ENCODE results near the gene GPR89B.

The GPR89B gene

GRCh38 chr1:147892731-147893214 lies 35.4 kb upstream of the GPR89B start:
- Histone ChIP-seq H3K4me3 (ENCODE audit: control insufficient read depth in 1 of 7, extremely low read depth in 1 of 7, insufficient read depth in 4 of 7, low read depth in 2 of 7, low read length in 6 of 7) (no peak overlapping the region), H3K27ac (ENCODE audit: insufficient read depth in 1 of 2, low read depth in 1 of 2, low read length in 2 of 2, poor library complexity in 1 of 2, severe bottlenecking in 2 of 2) (no peak overlapping the region), H3K36me3 (ENCODE audit: control insufficient read depth in 4 of 4, insufficient read depth in 4 of 4, low read length in 3 of 4) (no peaks in the 10 kb centered on the region), H3K9me3 (ENCODE audit: control extremely low read depth in 1 of 5, control insufficient read depth in 4 of 5, insufficient read depth in 2 of 5, low read depth in 1 of 5, low read length in 4 of 5) (no peaks in the 10 kb centered on the region), H3K27me3 (replicated peaks in 2 of 5; ENCODE audit: control insufficient read depth in 4 of 5, insufficient read depth in 5 of 5, low read length in 4 of 5) (no peaks in the 10 kb centered on the region), H3K4me1 (ENCODE audit: control extremely low read depth in 1 of 4, control insufficient read depth in 4 of 4, insufficient read depth in 4 of 4, low read length in 3 of 4) (peaks cover 0 to 8% (median 0%) of the 10 kb centered on the region in 4 experiments)
- CTCF ChIA-PET, result interaction anchor here (0.8 to 2.1 kb wide), 21 partner anchors 8 to 620 kb away, joined by 3 to 13 read pairs (median 5); no protein-coding TSS in a partner anchor
- POLR2A ChIA-PET, result interaction anchor here (1.0 kb wide), 1 partner anchor 169 kb away, joined by 4 read pairs; no protein-coding TSS in a partner anchor
- DNase-seq, result peak; percentile 35 to 64 (median 54)
- 0% methylated on average over 1 of the region's 1 CpG for WGBS (ENCODE audit: insufficient coverage)

DNA sequence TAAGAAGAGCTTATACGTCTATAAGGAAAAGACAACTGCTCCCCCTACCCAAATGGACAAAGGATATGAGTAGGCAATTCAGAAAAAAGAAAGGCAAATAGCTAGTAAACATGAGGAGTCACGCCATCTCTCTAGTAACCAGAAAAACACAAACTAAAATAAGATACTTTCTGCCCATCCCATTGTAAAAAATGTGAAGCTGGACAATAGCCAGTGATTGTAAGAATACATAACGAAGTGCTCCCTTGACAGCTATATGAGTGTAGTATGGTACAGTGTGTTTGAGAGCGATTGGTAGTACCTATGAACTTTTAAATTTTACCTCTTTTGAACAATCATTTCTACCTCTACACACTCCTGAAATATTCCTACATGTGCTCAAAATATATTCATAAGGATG lies 33.1 kb upstream of the GPR89B start:
- Histone ChIP-seq H3K27ac (ENCODE audit: insufficient read depth in 1 of 2, low read depth in 1 of 2, low read length in 2 of 2, poor library complexity in 1 of 2, severe bottlenecking in 2 of 2) (no peak overlapping the region), H3K9me3 (ENCODE audit: control extremely low read depth in 1 of 5, control insufficient read depth in 4 of 5, insufficient read depth in 2 of 5, low read depth in 1 of 5, low read length in 4 of 5) (no peaks in the 10 kb centered on the region), H3K4me3 (ENCODE audit: control insufficient read depth in 1 of 7, extremely low read depth in 1 of 7, insufficient read depth in 4 of 7, low read depth in 2 of 7, low read length in 6 of 7) (no peak overlapping the region), H3K4me1 (ENCODE audit: control extremely low read depth in 1 of 4, control insufficient read depth in 4 of 4, insufficient read depth in 4 of 4, low read length in 3 of 4) (peaks cover 0 to 8% (median 0%) of the 10 kb centered on the region in 4 experiments), H3K36me3 (ENCODE audit: control insufficient read depth in 4 of 4, insufficient read depth in 4 of 4, low read length in 3 of 4) (no peaks in the 10 kb centered on the region), H3K27me3 (replicated peaks in 2 of 5; ENCODE audit: control insufficient read depth in 4 of 5, insufficient read depth in 5 of 5, low read length in 4 of 5) (no peaks in the 10 kb centered on the region)
- CTCF ChIA-PET, result interaction anchor here (0.8 to 1.1 kb wide), 4 partner anchors 174 to 623 kb away, joined by 3 to 5 read pairs (median 3); no protein-coding TSS in a partner anchor
- POLR2A ChIA-PET, result no interaction called here
- DNase-seq, result no peak
- WGBS (ENCODE audit: insufficient coverage), result 100% methylated on average over 1 of the region's 4 CpGs

DNA sequence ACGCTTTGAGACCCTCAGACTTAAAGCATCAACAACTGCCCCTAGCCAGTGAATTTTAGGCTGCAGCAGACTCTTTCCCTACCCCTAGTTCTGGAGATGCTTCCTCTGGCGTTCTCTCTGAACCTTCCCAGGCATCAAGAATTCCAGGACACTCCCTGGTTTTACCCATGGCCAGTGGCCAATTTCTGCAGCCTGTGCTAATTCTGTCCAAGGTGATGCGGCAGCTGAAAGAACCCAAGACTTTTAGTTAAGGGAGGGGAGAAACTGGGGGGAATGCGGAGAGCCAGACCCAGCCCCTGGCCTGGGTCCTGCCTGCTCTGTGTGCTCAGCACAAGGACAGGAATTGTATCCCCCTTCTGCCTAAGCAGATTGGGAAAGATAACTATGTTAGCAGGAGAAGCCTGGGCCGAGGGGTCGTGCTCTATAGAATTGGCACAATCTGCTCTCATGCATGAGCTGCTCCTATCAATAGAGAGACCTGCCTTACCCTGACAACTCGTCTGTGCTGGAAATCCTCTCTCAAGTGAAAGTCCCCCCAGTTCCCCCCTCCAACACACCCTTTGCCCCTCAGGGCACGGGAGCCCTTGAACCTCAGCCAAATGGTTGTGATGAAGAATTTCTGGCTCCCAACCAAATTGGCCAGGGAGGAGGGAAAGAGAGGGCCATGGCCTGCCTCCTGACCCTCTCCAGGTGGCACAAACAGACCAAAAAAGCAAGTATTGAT lies 31.0 kb upstream of the GPR89B start:
- no peaks in the 10 kb centered on the region for H3K27me3 ChIP-seq (replicated peaks in 2 of 5; ENCODE audit: control insufficient read depth in 4 of 5, insufficient read depth in 5 of 5, low read length in 4 of 5)
- H3K4me1 ChIP-seq (ENCODE audit: control extremely low read depth in 1 of 4, control insufficient read depth in 4 of 4, insufficient read depth in 4 of 4, low read length in 3 of 4), result peaks cover 0 to 5% (median 0%) of the 10 kb centered on the region in 4 experiments
- no peak for DNase-seq
- POLR2A ChIA-PET, result interaction anchor here (0.6 kb wide), 1 partner anchor 529 kb away, joined by 3 read pairs; no protein-coding TSS in a partner anchor
- no peaks in the 10 kb centered on the region for H3K36me3 ChIP-seq (ENCODE audit: control insufficient read depth in 4 of 4, insufficient read depth in 4 of 4, low read length in 3 of 4)
- no peak overlapping the region for H3K4me3 ChIP-seq (ENCODE audit: control insufficient read depth in 1 of 7, extremely low read depth in 1 of 7, insufficient read depth in 4 of 7, low read depth in 2 of 7, low read length in 6 of 7)
- no peaks in the 10 kb centered on the region for H3K9me3 ChIP-seq (ENCODE audit: control extremely low read depth in 1 of 5, control insufficient read depth in 4 of 5, insufficient read depth in 2 of 5, low read depth in 1 of 5, low read length in 4 of 5)
- no peak overlapping the region for H3K27ac ChIP-seq (ENCODE audit: insufficient read depth in 1 of 2, low read depth in 1 of 2, low read length in 2 of 2, poor library complexity in 1 of 2, severe bottlenecking in 2 of 2)
- CTCF ChIA-PET, result no interaction called here
- WGBS (ENCODE audit: insufficient coverage), result 97% methylated on average over 6 of the region's 8 CpGs

- CTCF ChIA-PET, result no interaction called here
- Histone ChIP-seq H3K27me3 (replicated peaks in 2 of 5; ENCODE audit: control insufficient read depth in 4 of 5, insufficient read depth in 5 of 5, low read length in 4 of 5) (no peaks in the 10 kb centered on the region), H3K9me3 (ENCODE audit: control extremely low read depth in 1 of 5, control insufficient read depth in 4 of 5, insufficient read depth in 2 of 5, low read depth in 1 of 5, low read length in 4 of 5) (no peaks in the 10 kb centered on the region), H3K4me1 (ENCODE audit: control extremely low read depth in 1 of 4, control insufficient read depth in 4 of 4, insufficient read depth in 4 of 4, low read length in 3 of 4) (no peaks in the 10 kb centered on the region), H3K36me3 (ENCODE audit: control insufficient read depth in 4 of 4, insufficient read depth in 4 of 4, low read length in 3 of 4) (no peaks in the 10 kb centered on the region), H3K27ac (ENCODE audit: insufficient read depth in 1 of 2, low read depth in 1 of 2, low read length in 2 of 2, poor library complexity in 1 of 2, severe bottlenecking in 2 of 2) (no peak overlapping the region), H3K4me3 (ENCODE audit: control insufficient read depth in 1 of 7, extremely low read depth in 1 of 7, insufficient read depth in 4 of 7, low read depth in 2 of 7, low read length in 6 of 7) (no peak overlapping the region)
- POLR2A ChIA-PET, result no interaction called here
- DNase-seq, result no peak
- 97% methylated on average over 3 of the region's 4 CpGs for WGBS (ENCODE audit: insufficient coverage)
Observed at GRCh38 chr1:147897789-147898188, 30.4 kb upstream of the GPR89B start.

GRCh38 chr1:147902253-147902845 lies 25.9 kb upstream of the GPR89B start, which contains the start of gene GJA8:
Gene GJA8 (plus strand): TSS chr1:147902795. CDS start chr1:147907956, 5,161 bp downstream.
- H3K36me3 ChIP-seq (ENCODE audit: control insufficient read depth in 4 of 4, insufficient read depth in 4 of 4, low read length in 3 of 4), result no peaks in the 10 kb centered on the region
- POLR2A ChIA-PET, result no interaction called here
- peaks cover 0 to 7% (median 0%) of the 10 kb centered on the region in 4 experiments for H3K4me1 ChIP-seq (ENCODE audit: control extremely low read depth in 1 of 4, control insufficient read depth in 4 of 4, insufficient read depth in 4 of 4, low read length in 3 of 4)
- CTCF ChIA-PET, result interaction anchor here (0.7 to 2.2 kb wide), 3 partner anchors 8 to 629 kb away, joined by 3 to 10 read pairs (median 3); no protein-coding TSS in a partner anchor
- no peaks in the 10 kb centered on the region for H3K27me3 ChIP-seq (replicated peaks in 2 of 5; ENCODE audit: control insufficient read depth in 4 of 5, insufficient read depth in 5 of 5, low read length in 4 of 5)
- no peak within 1 kb of the TSS for H3K27ac ChIP-seq (ENCODE audit: insufficient read depth in 1 of 2, low read depth in 1 of 2, low read length in 2 of 2, poor library complexity in 1 of 2, severe bottlenecking in 2 of 2)
- whole genome bisulfite sequencing (ENCODE audit: insufficient coverage), result 98% methylated on average over 5 of the region's 7 CpGs
- no peak within 1 kb of the TSS for H3K4me3 ChIP-seq (ENCODE audit: control insufficient read depth in 1 of 7, extremely low read depth in 1 of 7, insufficient read depth in 4 of 7, low read depth in 2 of 7, low read length in 6 of 7)
- no peak for DNase-seq
- no peaks in the 10 kb centered on the region for H3K9me3 ChIP-seq (ENCODE audit: control extremely low read depth in 1 of 5, control insufficient read depth in 4 of 5, insufficient read depth in 2 of 5, low read depth in 1 of 5, low read length in 4 of 5)

DNA sequence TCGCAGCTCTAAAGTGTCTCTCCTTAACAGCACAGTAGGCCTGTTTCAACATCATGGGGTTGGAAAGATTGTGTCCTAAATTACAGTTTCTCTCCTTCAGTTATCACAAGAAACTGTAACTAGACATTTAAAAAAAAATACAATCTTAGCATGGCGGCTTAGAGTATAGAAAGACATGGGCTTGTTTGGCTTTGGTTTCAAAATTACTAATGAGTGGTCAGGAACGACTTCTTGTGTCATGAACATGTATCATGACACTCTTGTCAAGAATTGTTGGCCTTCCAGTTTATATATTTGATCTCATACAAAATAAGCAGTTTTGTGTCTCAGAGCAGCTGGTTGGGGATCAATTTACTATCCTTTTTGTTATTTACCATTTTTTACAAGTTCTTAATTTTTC lies 23.5 kb upstream of the GPR89B start:
- WGBS (ENCODE audit: insufficient coverage), result 50% methylated on average over 2 of the region's 3 CpGs
- peaks cover 0 to 7% (median 0%) of the 10 kb centered on the region in 4 experiments for H3K4me1 ChIP-seq (ENCODE audit: control extremely low read depth in 1 of 4, control insufficient read depth in 4 of 4, insufficient read depth in 4 of 4, low read length in 3 of 4)
- peak in 2 of 3 donors; percentile 3 to 4 for DNase-seq
- H3K27ac ChIP-seq (ENCODE audit: insufficient read depth in 1 of 2, low read depth in 1 of 2, low read length in 2 of 2, poor library complexity in 1 of 2, severe bottlenecking in 2 of 2), result no peak overlapping the region
- H3K36me3 ChIP-seq (ENCODE audit: control insufficient read depth in 4 of 4, insufficient read depth in 4 of 4, low read length in 3 of 4), result no peaks in the 10 kb centered on the region
- H3K9me3 ChIP-seq (ENCODE audit: control extremely low read depth in 1 of 5, control insufficient read depth in 4 of 5, insufficient read depth in 2 of 5, low read depth in 1 of 5, low read length in 4 of 5), result no peaks in the 10 kb centered on the region
- no peaks in the 10 kb centered on the region for H3K27me3 ChIP-seq (replicated peaks in 2 of 5; ENCODE audit: control insufficient read depth in 4 of 5, insufficient read depth in 5 of 5, low read length in 4 of 5)
- POLR2A ChIA-PET, result interaction anchor here (1.1 kb wide), 1 partner anchor 16 kb away, joined by 3 read pairs; no protein-coding TSS in a partner anchor
- H3K4me3 ChIP-seq (ENCODE audit: control insufficient read depth in 1 of 7, extremely low read depth in 1 of 7, insufficient read depth in 4 of 7, low read depth in 2 of 7, low read length in 6 of 7), result no peak overlapping the region
- CTCF ChIA-PET, result interaction anchor here (1.1 kb wide), 1 partner anchor 12 kb away, joined by 5 read pairs; no protein-coding TSS in a partner anchor

Measured in common myeloid progenitor, CD34-positive (primary cell).